NCI-H146 (cell line): Measurements from ENCODE around the gene CDHR2.
A peak's percentile ranks its signal among the peaks of the same experiment; 100 is the strongest.

ENCODE experiments used
- DNase-seq: peaks from one replicate; lab custom pipeline; 2025; lab: John Stamatoyannopoulos, UW

Gene CDHR2

DNA sequence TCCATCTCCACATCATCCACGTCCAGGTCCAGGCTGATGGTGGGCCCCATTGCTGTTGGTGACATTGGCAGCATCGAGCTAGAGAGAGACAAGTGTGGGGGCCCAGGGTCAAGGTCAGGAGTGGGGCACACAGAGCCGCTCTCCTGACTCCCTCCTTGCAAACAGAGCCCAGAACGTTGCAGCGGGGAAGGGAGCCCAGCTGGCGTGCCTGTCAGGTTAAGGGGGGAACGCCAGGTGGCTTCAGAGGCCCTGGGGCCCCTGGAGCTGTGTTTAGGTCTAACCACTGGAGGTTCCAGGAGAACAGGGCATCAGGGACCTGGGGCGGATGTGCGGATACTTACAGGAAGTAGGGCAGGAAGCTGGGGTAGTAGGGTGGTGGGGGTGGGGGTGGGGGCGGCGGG is 19.4 kb upstream of the CDHR2 start:
- no peak for DNase-seq

- DNase-seq = no peak
Observed at GRCh38 chr5:176530393-176530982, 18.7 kb upstream of the CDHR2 start.

DNA sequence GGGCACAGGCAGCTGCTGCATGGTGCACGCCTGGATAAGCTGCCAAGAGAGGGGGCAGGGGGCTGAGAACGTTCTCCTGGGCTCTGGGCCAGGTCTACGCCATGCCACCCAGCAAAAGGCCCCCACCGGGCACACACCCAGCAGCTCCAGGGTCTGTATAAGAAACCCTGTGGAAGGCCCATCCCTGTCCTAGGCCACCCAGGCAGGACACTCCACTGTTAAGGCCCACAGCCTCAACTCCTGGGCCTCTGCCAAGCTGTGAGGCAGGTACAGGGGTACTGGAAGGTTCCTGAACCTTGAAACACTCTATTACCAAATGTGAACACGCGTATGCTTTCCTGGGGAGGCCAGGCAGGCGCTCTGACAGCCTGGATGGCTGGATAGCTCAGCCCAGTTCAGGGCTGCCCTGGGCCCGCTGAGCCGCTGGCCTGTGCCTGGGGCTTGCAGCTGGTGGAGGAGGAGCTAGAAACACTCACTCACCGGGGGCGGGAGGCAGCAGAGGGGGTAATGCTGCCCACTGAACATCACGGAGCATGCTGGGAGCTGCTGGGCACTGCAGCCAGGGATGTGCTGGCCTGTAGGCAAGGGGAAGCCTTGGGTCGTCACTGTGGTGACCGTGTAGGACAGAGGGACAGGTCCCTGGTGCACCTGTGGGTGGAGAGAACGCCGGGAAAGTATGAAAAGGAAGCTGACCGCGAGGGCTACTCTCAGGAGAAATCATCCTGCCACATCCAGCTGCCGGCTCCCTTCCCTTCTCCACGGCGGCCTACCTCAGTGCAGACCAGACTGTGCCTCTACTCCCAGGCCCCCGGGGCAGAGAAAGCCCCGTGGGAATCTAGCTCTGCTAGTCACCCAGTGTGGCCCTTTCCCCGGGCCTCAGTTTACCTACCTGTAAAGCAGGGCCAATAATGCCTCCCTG is 17.9 kb upstream of the CDHR2 start:
- DNase-seq = no peak

GRCh38 chr5:176531902-176532493 is 17.1 kb upstream of the CDHR2 start:
- DNase-seq = no peak

GRCh38 chr5:176532795-176533194 is 16.3 kb upstream of the CDHR2 start:
- no peak for DNase-seq

DNA sequence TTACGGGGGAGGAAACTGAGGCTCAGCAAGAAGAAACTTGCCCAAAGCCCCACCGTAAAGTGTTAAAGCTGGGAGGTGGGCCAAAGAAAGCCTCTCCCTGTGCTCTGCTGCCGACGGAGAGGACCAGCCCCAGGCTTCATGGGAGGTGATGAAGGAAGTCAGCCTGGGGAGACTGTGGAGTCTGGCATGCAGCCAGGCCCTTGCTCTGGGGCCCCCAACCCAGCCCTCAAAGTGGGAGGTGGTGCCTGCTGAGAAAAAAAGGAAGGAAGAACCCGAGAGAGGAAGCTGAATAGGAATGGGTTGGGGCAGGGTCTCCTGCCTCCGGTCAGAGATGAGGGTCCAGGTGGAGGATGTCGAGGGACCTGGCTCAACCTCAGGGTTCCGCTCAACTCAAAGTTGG is 15.8 kb upstream of the CDHR2 start:
- no peak for DNase-seq

- no peak for DNase-seq
Observed at GRCh38 chr5:176533894-176534611, 15.1 kb upstream of the CDHR2 start.

GRCh38 chr5:176534640-176535039 is 14.5 kb upstream of the CDHR2 start:
- no peak for DNase-seq

GRCh38 chr5:176535101-176535663 is 14.0 kb upstream of the CDHR2 start:
- DNase-seq = no peak

GRCh38 chr5:176535664-176536131 is 13.4 kb upstream of the CDHR2 start:
- peak; percentile 13 for DNase-seq

DNA sequence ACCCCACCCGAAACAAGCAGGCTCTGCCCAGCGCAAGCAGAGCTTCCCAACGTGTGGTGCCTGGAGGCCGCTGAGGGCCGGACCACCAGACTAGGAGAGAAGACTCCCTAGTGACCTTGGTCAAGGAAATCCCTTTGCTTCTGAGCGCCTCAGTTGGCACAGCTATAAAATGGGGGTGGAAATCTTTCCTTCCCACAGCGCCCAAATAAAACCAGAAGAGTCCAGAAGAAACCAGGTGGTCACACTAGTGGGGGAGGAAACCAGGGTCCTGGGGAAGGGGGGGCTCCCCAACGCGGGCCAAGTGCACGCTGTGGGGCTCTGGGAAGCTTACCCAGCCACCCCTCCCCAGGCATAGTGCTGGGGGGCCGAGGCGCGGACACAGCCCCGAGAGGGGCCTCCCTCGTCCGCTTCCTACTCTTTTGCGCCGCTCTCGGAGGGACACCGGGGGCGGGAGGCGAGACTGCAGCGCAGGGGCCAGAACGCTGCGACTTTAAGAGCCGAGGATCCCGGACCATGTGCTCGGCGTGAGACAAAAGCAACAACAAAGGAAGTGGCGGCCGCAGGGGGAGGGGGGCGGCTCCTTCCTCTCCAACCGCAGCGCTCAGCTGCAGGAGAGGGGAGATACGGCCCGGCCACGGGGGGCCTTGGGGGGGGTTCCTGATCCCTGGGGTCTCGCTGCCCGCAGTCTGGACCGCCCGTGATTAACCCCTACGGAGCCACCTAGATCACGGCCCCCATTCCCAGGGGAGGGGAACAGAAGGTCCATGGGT is 12.8 kb upstream of the CDHR2 start:
- DNase-seq = peak; percentile 80

DNA sequence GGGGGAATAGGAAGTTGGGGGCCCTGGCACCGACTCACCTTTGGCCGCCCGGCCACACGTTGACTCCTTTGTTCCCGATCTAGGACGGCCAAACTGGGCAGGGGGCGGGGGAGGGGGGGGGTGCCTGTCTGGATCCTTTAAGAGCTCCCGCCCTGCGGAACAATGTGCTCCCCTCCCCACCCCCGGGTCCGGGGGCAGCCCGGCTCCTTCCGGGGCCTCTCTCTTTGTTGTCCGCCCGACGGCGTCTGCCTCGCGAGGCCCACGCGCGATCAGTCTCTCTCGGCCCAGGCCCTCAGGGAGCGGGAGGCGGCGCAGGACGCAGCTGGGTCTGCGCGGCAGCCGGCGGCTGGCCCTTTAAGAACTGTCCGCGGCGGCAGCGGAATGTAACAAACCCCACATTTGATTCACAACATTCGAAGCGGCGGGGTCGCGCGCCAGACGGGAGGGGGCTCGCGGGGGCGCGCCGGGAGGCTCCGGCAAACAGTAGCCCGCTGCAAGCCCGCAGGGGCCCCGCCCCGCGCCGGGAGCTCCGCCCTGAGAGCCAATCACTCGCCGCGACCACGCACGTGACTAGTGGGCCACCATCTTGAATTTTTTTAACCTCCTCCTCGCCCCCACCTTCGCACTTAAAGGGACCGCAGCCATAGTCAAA is 12.1 kb upstream of the CDHR2 start, which contains the start of gene RNF44:
RNF44 (minus strand) TSS at position 501 of the 652 bp plus-strand sequence. CDS start 4,930 bp downstream, outside the sequence.
- DNase-seq = peak; percentile 94

DNA sequence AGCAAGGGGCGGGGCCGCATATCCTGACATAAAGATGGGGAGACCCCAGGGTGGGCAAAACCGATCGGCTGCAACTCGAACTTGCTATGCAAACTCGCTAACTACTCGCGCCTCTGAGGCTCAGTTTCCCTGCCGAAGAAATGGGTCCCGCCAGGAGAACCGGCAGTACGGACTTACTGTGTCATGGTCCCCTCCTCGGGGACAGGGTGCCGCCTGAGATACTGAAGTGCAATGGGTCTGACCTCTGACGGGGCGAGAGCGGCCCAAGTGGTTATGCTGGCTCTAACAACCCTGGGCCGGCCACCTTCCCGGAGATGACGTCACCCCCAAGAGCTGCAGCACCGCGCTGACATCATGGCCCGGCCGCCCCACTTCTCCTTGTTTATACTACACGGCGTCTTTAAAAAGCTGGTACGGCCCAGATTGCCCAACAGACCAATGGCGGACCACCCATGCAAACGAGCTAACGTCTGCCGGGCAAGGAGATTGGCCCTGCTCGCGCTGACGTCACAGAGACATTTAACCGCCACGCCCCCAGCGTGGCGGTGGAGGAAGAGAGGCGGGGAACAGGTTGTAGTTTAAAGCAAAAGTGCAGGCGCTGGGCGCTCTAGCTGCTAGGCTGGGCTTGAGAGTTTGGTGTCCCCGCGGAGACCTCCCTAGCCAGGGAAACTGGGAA is 11.4 kb upstream of the CDHR2 start:
- DNase-seq = peak; percentile 97

DNA sequence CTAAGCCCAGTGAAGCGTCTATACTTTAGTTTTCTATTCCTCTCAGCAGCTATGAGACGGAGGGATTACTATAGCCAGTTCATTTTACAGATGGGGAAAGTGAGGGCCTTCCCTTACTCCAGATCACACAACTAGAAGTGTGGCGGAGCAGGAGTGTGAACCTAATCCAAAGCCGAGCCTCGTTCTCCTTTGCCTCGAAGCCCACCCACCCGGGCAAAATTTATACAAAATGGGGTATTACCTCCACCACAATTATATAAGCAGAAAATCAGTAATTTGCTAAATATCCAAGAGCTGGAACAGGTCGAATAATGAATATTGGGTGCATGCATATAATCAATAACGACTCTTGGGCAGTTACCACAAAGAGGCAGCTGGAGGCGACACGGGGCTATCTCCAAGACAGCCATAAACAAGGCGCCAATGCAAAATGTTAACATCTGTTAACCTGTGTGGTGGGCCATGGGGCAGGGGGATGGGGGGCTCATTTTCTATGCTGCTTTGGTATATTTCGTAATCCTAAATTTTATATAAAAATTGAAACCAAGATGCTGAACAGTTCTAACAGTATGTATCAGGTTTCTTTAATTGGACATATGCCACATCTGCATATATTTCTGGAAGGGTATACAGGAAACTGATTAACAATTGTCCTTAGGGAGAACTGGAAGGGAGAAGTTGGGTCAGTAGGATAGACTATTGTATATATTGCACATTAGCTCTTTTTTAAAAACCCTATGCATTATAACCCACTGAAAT is 10.7 kb upstream of the CDHR2 start:
- no peak for DNase-seq

- DNase-seq = no peak
Observed at GRCh38 chr5:176538989-176539384, 10.2 kb upstream of the CDHR2 start.

GRCh38 chr5:176540476-176540899 is 8.7 kb upstream of the CDHR2 start:
- no peak for DNase-seq

- DNase-seq = no peak
Observed at GRCh38 chr5:176540956-176541337, 8.2 kb upstream of the CDHR2 start.

- peak; percentile 52 for DNase-seq
Observed at GRCh38 chr5:176541338-176542134, 7.6 kb upstream of the CDHR2 start.
